NCI-H748 treated with DMSO at 0.1 percent for 48 hours (cell line): ENCODE measurements around the gene CRHR1.

Experiments used
- DNase-seq: peaks from one replicate; lab custom pipeline; 2025; lab: John Stamatoyannopoulos, UW

Gene CRHR1

GRCh38 chr17:45867702-45868101 is 83.6 kb downstream of the CRHR1 start:
- DNase-seq, result no peak

- DNase-seq, result no peak
Measured at GRCh38 chr17:45868276-45868675, 84.2 kb downstream of the CRHR1 start.

DNA sequence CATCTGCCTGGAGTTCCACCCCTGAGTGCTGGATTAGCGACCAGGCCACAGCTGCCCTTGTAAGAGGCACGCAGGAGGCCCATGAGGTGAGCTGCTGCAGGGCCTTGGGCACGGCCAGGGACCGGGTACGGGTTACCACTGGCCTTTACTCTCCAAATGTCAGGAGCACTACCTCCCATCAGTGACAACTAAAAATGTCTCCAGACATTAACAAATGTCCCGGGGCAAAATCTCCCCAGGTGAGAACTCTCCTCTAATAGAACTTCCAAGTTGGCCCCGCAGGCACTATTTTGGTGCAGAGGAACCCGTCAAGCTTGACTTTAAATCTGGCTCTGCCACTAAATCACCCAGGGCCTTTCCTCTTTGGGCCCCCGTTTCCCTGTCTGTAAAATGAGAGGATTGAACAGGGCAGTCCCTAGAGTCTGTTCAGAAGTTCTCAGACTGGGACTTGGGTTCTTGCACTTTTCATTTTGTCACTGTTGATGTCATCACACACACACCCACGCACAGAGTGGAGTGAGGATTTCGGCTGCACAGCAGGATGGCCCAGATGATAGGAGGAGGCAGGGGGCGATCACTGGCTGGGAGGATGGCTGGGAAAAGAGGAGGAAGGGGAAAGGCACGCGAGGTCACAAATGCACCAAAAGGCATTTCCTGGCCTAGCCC is 85.7 kb downstream of the CRHR1 start:
- no peak for DNase-seq

GRCh38 chr17:45870342-45870974 is 86.3 kb downstream of the CRHR1 start:
- no peak for DNase-seq

DNA sequence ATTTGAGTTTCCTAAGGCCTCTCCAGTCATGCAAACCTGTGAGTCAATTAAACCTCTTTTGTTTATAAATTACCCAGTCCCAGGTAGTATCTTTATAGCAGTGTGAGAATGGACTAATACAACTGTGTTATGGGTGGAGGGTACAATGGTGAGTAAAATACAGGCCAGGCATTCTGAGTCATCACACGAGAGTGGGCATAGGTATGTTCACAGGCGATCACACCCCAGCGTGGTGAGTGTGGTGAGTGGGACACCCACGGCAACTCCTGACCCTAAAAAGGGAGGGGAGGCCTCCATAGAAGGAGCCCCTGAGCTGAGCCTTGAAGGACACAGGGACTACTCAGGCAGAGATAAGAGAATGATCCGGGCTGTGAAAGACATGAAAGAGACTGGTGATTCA is 87.6 kb downstream of the CRHR1 start:
- no peak for DNase-seq

DNA sequence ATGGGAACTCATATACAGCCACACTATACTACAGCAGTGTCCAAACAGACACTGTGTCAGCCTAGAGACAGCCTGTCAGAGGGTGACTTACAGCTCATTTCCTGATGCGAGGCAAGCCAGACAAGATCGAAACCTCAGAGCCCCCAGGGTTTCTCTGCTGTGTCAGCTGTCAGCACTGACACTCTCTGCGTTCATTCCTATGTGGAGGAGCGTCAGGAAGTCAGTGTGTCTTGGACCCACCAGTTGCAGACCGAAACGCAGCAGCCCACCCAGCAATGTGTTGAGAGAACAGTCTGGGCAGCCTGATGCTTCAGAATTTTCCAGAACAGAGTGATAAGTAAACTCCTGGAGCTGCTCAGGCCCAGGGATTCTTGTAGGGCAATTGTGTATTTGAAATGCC is 89.6 kb downstream of the CRHR1 start:
- DNase-seq, result no peak

- DNase-seq, result no peak
Measured at GRCh38 chr17:45874151-45874550, 90.0 kb downstream of the CRHR1 start.

DNA sequence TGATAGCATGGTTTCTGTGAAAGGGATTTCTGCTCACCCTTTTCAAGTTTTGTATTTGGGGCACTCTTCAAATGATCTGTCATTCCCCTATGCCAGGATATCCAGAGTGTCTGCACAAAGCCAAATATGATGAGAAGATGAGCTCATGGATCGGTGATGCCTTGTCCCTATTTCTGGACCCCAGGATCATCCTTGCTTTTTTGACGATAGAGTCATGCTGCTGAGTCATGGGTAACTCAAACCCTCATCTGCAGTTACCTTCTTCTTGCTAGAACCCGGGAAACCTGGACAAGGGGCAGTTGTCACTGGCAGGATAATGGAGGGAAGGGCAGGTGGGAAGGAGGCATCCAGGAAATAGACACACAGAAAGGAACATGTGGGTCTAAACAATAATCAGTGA is 92.4 kb downstream of the CRHR1 start:
- no peak for DNase-seq

DNA sequence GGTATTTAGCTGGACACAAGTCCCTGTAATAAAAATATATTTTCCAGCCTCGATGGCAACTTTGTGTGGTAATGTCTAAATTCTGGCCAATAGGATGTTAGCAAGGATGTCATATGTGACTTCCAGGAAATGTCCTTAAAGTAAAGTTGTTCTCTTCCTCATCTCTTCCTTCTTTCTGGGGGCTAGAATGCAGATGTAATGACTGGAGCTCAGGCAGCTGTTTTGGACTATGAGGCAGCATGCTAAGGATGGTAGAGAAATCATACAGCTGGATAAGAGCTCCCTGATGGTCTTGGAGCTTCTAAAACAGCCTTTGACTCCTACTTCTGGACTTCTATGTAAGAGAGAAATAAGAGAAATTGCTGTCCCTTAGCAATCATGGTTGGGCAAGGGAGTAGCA is 93.3 kb downstream of the CRHR1 start:
- DNase-seq, result no peak

GRCh38 chr17:45883063-45883462 is 98.9 kb downstream of the CRHR1 start:
- DNase-seq, result no peak
